Bronchial epithelial cell (primary cell): Measurements from ENCODE around the gene NPIPA7. TPM values are rescaled to one million over a fixed set of nuclear protein-coding genes. Genes with fewer than 3 reads are reported as not detected.
"Not testable (repeated sequence)": the region's sequence is repeated elsewhere in the genome, so short reads cannot be mapped to it uniquely, and the experiment has no call there.

ENCODE experiments used
- DNase-seq: peaks from one replicate; pipeline ENCODE4 v3.0.0-alpha.2; 2010; ENCODE audit warnings: low read depth
- FAIRE-seq: peaks from 2 replicates; lab custom pipeline; 2011; peaks lifted over from hg19 to GRCh38; lab: Jason Lieb, UNC
- H3K27me3 ChIP-seq: 2 replicates; pipeline ENCODE4 v1.5.1; 2011; ENCODE audit warnings: low read length; ENCODE audit not compliant: control insufficient read depth, insufficient read depth
- H3K36me3 ChIP-seq: 2 replicates; pipeline ENCODE4 v1.5.1; 2011; ENCODE audit warnings: low read length; ENCODE audit not compliant: control insufficient read depth, insufficient read depth
- H3K4me3 ChIP-seq: 2 replicates; pipeline ENCODE4 v1.5.1; 2011; ENCODE audit warnings: mild to moderate bottlenecking, low read depth, low read length, control low read depth
- total RNA-seq: library from RNA; depleted of rRNA; stranded (reverse); fragments of >200 nt; gene quantifications from 2 replicates; pipeline ENCODE4 v1.2.1, GENCODE V29; 2014

Gene NPIPA7
- total RNA-seq, result 0.64 and 1.3 TPM in 2 replicates

DNA sequence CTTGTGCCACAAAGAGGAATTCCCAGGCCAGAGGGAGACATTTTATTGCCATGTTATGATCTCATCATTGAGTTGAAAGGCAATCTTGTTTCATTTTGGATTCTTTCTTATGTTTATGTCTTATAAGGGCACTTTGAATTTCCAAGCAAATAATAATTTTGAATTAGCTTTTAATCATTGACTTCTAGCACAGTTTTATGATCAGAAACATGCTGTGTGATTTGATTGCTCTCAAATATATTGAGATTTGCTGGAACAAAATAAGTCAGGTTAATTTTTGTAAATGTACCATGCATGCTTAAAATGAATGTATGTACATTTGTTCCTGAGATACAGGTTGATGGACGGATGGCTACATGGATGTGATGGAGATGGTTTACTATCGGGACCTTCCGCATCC is at the start of gene NPIPA7:
Gene NPIPA7 (plus strand): TSS at position 301 of the 400 bp plus-strand sequence. CDS start 105 bp downstream, outside the sequence.
- not testable (repeated sequence) for DNase-seq, FAIRE-seq, H3K36me3 ChIP-seq, H3K4me3 ChIP-seq, H3K27me3 ChIP-seq

- H3K27me3 ChIP-seq, H3K36me3 ChIP-seq, H3K4me3 ChIP-seq, DNase-seq, FAIRE-seq: not testable (repeated sequence)
Measured at GRCh38 chr16:16331466-16331865, 47.5 kb upstream of the NPIPA7 start.

DNA sequence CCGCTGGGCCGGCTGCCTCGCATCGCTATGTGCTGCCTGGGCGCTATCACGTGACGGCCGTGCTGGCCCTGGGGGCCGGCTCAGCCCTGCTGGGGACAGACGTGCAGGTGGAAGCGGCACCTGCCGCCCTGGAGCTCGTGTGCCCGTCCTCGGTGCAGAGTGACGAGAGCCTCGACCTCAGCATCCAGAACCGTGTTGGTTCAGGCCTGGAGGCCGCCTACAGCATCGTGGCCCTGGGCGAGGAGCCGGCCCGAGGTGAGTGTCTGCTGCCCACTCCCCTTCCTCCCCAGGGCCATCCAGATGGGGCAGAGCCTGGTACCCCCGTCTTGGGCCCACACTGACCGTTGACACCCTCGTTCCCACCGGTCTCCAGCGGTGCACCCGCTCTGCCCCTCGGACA is 21.4 kb upstream of the NPIPA7 start:
- DNase-seq, H3K36me3 ChIP-seq, FAIRE-seq, H3K4me3 ChIP-seq, H3K27me3 ChIP-seq: not testable (repeated sequence)

DNA sequence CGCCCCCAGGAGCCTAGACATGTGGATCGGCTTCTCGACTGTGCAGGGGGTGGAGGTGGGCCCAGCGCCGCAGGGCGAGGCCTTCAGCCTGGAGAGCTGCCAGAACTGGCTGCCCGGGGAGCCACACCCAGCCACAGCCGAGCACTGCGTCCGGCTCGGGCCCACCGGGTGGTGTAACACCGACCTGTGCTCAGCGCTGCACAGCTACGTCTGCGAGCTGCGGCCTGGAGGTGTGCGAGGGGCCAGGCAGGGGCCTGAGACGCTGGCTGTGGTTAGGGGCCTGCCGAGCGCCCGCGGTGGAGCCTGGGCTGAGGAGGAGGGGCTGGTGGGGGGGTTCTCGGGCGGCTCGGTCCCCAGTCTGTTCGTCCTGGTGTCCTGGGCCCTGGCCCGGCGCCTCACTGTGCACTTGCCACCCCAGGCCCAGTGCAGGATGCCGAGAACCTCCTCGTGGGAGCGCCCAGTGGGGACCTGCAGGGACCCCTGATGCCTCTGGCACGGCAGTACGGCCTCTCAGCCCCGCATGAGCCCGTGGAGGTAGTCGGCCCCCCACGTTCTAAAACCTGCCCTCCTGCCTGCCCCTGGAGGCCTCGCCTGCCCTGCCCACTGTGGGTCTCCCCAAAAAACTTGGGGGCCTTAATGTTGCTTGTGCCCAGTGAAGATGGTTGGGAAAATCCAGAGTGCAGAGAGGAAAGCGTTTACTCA is 20.2 kb upstream of the NPIPA7 start:
- not testable (repeated sequence) for H3K27me3 ChIP-seq, FAIRE-seq, H3K4me3 ChIP-seq, DNase-seq, H3K36me3 ChIP-seq

GRCh38 chr16:16363595-16363994 is 15.3 kb upstream of the NPIPA7 start:
- H3K4me3 ChIP-seq, DNase-seq, H3K36me3 ChIP-seq, H3K27me3 ChIP-seq, FAIRE-seq: not testable (repeated sequence)

DNA sequence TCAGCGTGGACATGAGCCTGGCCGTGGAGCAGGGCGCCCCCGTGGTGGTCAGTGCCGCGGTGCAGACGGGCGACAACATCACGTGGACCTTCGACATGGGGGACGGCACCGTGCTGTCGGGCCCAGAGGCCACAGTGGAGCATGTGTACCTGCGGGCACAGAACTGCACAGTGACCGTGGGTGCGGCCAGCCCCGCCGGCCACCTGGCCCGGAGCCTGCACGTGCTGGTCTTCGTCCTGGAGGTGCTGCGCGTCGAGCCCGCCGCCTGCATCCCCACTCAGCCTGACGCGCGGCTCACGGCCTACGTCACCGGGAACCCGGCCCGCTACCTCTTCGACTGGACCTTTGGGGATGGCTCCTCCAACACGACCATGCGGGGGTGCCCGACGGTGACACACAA is 14.8 kb upstream of the NPIPA7 start:
- not testable (repeated sequence) for FAIRE-seq, H3K27me3 ChIP-seq, H3K4me3 ChIP-seq, H3K36me3 ChIP-seq, DNase-seq

- FAIRE-seq, H3K36me3 ChIP-seq, H3K4me3 ChIP-seq, H3K27me3 ChIP-seq, DNase-seq: not testable (repeated sequence)
Measured at GRCh38 chr16:16364701-16365100, 14.2 kb upstream of the NPIPA7 start.

DNA sequence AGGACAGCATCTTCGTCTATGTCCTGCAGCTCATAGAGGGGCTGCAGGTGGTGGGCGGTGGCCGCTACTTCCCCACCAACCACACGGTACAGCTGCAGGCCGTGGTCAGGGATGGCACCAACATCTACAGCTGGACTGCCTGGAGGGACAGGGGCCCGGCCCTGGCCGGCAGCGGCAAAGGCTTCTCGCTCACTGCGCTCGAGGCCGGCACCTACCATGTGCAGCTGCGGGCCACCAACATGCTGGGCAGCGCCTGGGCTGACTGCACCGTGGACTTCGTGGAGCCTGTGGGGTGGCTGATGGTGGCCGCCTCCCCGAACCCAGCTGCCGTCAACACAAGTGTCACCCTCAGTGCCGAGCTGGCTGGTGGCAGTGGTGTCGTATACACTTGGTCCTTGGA is 13.6 kb upstream of the NPIPA7 start:
- H3K27me3 ChIP-seq, H3K36me3 ChIP-seq, H3K4me3 ChIP-seq, FAIRE-seq, DNase-seq: not testable (repeated sequence)

GRCh38 chr16:16365851-16366250 is 13.1 kb upstream of the NPIPA7 start:
- not testable (repeated sequence) for DNase-seq, FAIRE-seq, H3K4me3 ChIP-seq, H3K36me3 ChIP-seq, H3K27me3 ChIP-seq

DNA sequence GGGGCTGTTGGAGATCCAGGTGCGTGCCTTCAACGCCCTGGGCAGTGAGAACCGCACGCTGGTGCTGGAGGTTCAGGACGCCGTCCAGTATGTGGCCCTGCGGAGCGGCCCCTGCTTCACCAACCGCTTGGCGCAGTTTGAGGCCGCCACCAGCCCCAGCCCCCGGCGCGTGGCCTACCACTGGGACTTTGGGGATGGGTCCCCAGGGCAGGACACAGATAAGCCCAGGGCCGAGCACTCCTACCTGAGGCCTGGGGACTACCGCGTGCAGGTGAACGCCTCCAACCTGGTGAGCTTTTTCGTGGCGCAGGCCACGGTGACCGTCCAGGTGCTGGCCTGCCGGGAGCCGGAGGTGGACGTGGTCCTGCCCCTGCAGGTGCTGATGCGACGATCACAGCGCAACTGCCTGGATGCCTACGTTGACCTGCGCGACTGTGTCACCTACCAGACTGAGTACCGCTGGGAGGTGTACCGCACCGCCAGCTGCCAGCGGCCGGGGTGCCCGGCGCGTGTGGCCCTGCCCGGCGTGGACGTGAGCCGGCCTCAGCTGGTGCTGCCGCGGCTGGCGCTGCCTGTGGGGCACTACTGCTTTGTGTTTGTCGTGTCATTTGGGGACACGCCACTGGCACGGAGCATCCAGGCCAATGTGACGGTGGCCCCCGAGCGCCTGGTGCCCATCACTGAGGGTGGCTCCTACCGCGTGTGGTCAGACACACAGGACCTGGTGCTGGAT is 12.2 kb upstream of the NPIPA7 start:
- H3K36me3 ChIP-seq, FAIRE-seq, DNase-seq, H3K4me3 ChIP-seq, H3K27me3 ChIP-seq: not testable (repeated sequence)

GRCh38 chr16:16367285-16367628 is 11.7 kb upstream of the NPIPA7 start:
- not testable (repeated sequence) for FAIRE-seq, DNase-seq, H3K36me3 ChIP-seq, H3K27me3 ChIP-seq, H3K4me3 ChIP-seq

GRCh38 chr16:16369081-16369856 is 9.7 kb upstream of the NPIPA7 start:
- not testable (repeated sequence) for DNase-seq, H3K4me3 ChIP-seq, FAIRE-seq, H3K36me3 ChIP-seq, H3K27me3 ChIP-seq

- not testable (repeated sequence) for DNase-seq, H3K27me3 ChIP-seq, H3K4me3 ChIP-seq, H3K36me3 ChIP-seq, FAIRE-seq
Measured at GRCh38 chr16:16371136-16371735, 7.7 kb upstream of the NPIPA7 start.

GRCh38 chr16:16374192-16374591 is 4.7 kb upstream of the NPIPA7 start:
- H3K4me3 ChIP-seq, FAIRE-seq, H3K36me3 ChIP-seq, H3K27me3 ChIP-seq, DNase-seq: not testable (repeated sequence)
